Panc1 (cell line): Measurements from ENCODE around the gene R3HDM2. TPM values are rescaled to one million over a fixed set of nuclear protein-coding genes. Genes with fewer than 3 reads are reported as not detected.

Experiments used
- ATAC-seq: fragments of 200-7000 bp; cut with Tn5 transposase; 2 replicates; pipeline ENCODE4 v1.9.1; 2020; ENCODE audit warnings: mild to moderate bottlenecking, moderate library complexity
- BruUV-seq: library from RNA; stranded (reverse); fragments of 400-500 nt; replicated peaks from 2 replicates; lab custom pipeline; 2021; lab: Mats Ljungman, UMichigan
- CTCF ChIA-PET: fragments of 300-600 bp; sonication (Branson Sonifier 250); formaldehyde crosslinking; loops from one replicate; lab custom pipeline; 2022; ENCODE audit warnings: antibody characterized with exemption; lab: Charles Lee
- POLR2A ChIA-PET: fragments of 300-600 bp; sonication (Branson Sonifier 250); formaldehyde crosslinking; loops from one replicate; lab custom pipeline; 2022; ENCODE audit warnings: antibody characterized with exemption; lab: Charles Lee
- DNase-seq: peaks from one replicate; pipeline ENCODE4 v3.0.0-alpha.2; 2010; ENCODE audit warnings: low read depth, low spot score
- H3K27ac ChIP-seq: 2 replicates; pipeline ENCODE4 v1.5.1; 2011; ENCODE audit warnings: mild to moderate bottlenecking, low read length, inconsistent platforms
- H3K27me3 ChIP-seq: fragments of 200-500 bp; sonication (Bioruptor generic); 2 replicates; pipeline ENCODE4 v1.6.0; 2014; ENCODE audit warnings: low read length, inconsistent platforms; ENCODE audit not compliant: control insufficient read depth, insufficient read depth
- H3K36me3 ChIP-seq: fragments of 200-500 bp; sonication (Bioruptor generic); 2 replicates; pipeline ENCODE4 v1.5.1; 2014; ENCODE audit warnings: inconsistent platforms, mild to moderate bottlenecking, low read length, moderate library complexity; ENCODE audit not compliant: control insufficient read depth, insufficient read depth
- H3K4me1 ChIP-seq: 2 replicates; pipeline ENCODE4 v1.5.1; 2011; ENCODE audit warnings: inconsistent platforms, mild to moderate bottlenecking, low read length, moderate library complexity; ENCODE audit not compliant: control insufficient read depth, insufficient read depth
- H3K4me3 ChIP-seq, 2 experiments: 2 replicates each; pipeline ENCODE4 v1.5.1; 2011 to 2012; ENCODE audit warnings: low read depth in 2 of 2, low read length in 2 of 2, mild to moderate bottlenecking in 2 of 2, inconsistent platforms in 1 of 2, moderate library complexity in 1 of 2
- H3K9me3 ChIP-seq: fragments of 200-500 bp; sonication (Bioruptor generic); 2 replicates; pipeline ENCODE4 v1.5.1; 2014; ENCODE audit warnings: low read depth, mild to moderate bottlenecking, inconsistent platforms, low read length, moderate library complexity; ENCODE audit not compliant: control insufficient read depth, insufficient read depth
- CTCF ChIP-seq: fragments of 450-650 bp; IDR thresholded peaks from 2 replicates; pipeline ENCODE4 v1.5.1; 2017; ENCODE audit warnings: mild to moderate bottlenecking
- POLR2AphosphoS5 ChIP-seq: IDR thresholded peaks from 2 replicates; pipeline ENCODE4 v1.6.1; 2012; ENCODE audit warnings: mild to moderate bottlenecking, low read depth, low read length, moderate library complexity
- SIN3A ChIP-seq: IDR thresholded peaks from 2 replicates; pipeline ENCODE4 v1.6.1; 2012; ENCODE audit warnings: low read depth, mild to moderate bottlenecking, low read length, moderate library complexity, borderline replicate concordance; ENCODE audit not compliant: insufficient read depth
- TCF7L2 ChIP-seq: IDR thresholded peaks from 2 replicates; pipeline ENCODE4 v1.6.1; 2011; ENCODE audit warnings: mild to moderate bottlenecking, low read depth, low read length, inconsistent platforms
- in situ Hi-C: cut with HindIII; loops from 2 replicates; pipeline ENCODE4 v1.10.0; 2016; ENCODE audit warnings: low sequenced_read_pairs, low pct_unique_long_range_greater_than_20kb
- intact Hi-C: fragments of 100-400 bp; cut with micrococcal nuclease; formaldehyde crosslinking; loops from one replicate; pipeline ENCODE4 v1.10.0; 2022; ENCODE audit not compliant: unreplicated experiment
- total RNA-seq: library from RNA; stranded (reverse); gene quantifications from one replicate; pipeline ENCODE4 v1.2.1, GENCODE V29; 2021; ENCODE audit not compliant: unreplicated experiment
- TF ChIP-seq, protein P1 (sequence below), 2 experiments: IDR thresholded peaks; 2 replicates each; pipeline ENCODE4 v1.6.1; 2011 to 2012; ENCODE audit warnings: low read depth in 2 of 2, control low read depth in 1 of 2, low read length in 1 of 2, mild to moderate bottlenecking in 1 of 2, moderate library complexity in 1 of 2; ENCODE audit not compliant: insufficient read depth in 1 of 2

R3HDM2 gene
- total RNA-seq, 1 experiment from 2014 or later, result 56.5 TPM

- no peak for DNase-seq
- Histone ChIP-seq H3K4me3 (no peak overlapping the region), H3K36me3 (no peaks in the 10 kb centered on the region), H3K27ac (no peak overlapping the region), H3K27me3 (no peaks in the 10 kb centered on the region), H3K9me3 (no peaks in the 10 kb centered on the region), H3K4me1 (no peaks in the 10 kb centered on the region)
- ATAC-seq, result no peak
- ChIA-PET CTCF (no interaction called here), POLR2A (interaction anchor here (0.7 kb wide), 1 partner anchor 20 kb away, joined by 3 read pairs; no protein-coding TSS in a partner anchor)
- no peak for TF ChIP-seq SIN3A
- TF ChIP-seq TCF7L2, result no peak
- TF ChIP-seq CTCF, result no peak
- no peak for TF ChIP-seq POLR2AphosphoS5
- TF ChIP-seq, protein P1, sequence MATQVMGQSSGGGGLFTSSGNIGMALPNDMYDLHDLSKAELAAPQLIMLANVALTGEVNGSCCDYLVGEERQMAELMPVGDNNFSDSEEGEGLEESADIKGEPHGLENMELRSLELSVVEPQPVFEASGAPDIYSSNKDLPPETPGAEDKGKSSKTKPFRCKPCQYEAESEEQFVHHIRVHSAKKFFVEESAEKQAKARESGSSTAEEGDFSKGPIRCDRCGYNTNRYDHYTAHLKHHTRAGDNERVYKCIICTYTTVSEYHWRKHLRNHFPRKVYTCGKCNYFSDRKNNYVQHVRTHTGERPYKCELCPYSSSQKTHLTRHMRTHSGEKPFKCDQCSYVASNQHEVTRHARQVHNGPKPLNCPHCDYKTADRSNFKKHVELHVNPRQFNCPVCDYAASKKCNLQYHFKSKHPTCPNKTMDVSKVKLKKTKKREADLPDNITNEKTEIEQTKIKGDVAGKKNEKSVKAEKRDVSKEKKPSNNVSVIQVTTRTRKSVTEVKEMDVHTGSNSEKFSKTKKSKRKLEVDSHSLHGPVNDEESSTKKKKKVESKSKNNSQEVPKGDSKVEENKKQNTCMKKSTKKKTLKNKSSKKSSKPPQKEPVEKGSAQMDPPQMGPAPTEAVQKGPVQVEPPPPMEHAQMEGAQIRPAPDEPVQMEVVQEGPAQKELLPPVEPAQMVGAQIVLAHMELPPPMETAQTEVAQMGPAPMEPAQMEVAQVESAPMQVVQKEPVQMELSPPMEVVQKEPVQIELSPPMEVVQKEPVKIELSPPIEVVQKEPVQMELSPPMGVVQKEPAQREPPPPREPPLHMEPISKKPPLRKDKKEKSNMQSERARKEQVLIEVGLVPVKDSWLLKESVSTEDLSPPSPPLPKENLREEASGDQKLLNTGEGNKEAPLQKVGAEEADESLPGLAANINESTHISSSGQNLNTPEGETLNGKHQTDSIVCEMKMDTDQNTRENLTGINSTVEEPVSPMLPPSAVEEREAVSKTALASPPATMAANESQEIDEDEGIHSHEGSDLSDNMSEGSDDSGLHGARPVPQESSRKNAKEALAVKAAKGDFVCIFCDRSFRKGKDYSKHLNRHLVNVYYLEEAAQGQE (IDR thresholded peaks at IDR 0.05; ENCODE audit: insufficient read depth in 1 of 2, low read depth in 2 of 2, low read length in 1 of 2), result no peak
- BruUV-seq, result no TSS peak
- intact Hi-C loops, result no loop called here
- in situ Hi-C loops, result no loop called here
These were observed 50.5 kb downstream of the R3HDM2 start for GRCh38 chr12:57380300-57380699.

GRCh38 chr12:57377103-57377840 is 53.6 kb downstream of the R3HDM2 start:
- Histone ChIP-seq H3K27ac (no peak overlapping the region), H3K4me3 (no peak overlapping the region), H3K36me3 (no peaks in the 10 kb centered on the region), H3K4me1 (no peaks in the 10 kb centered on the region), H3K27me3 (no peaks in the 10 kb centered on the region), H3K9me3 (no peaks in the 10 kb centered on the region)
- DNase-seq (no peak), ATAC-seq (no peak)
- in situ Hi-C loops, result no loop called here
- intact Hi-C loops, result no loop called here
- ChIA-PET POLR2A (no interaction called here), CTCF (no interaction called here)
- no TSS peak for BruUV-seq
- TF ChIP-seq TCF7L2, result no peak
- TF ChIP-seq SIN3A, result no peak
- TF ChIP-seq, protein P1 (IDR thresholded peaks at IDR 0.05; ENCODE audit: insufficient read depth in 1 of 2, low read depth in 2 of 2, low read length in 1 of 2), result no peak
- TF ChIP-seq POLR2AphosphoS5, result no peak
- TF ChIP-seq CTCF, result no peak
